GM19324 (cell line): ENCODE data around the gene TRRAP.

Experiments
- ATAC-seq: cut with Tn5 transposase; IDR thresholded peaks from one replicate; pipeline ENCODE4 v1.9.1; 2021; ENCODE audit warnings: mild to moderate bottlenecking, moderate library complexity; ENCODE audit not compliant: unreplicated experiment, low FRiP score

TRRAP gene

DNA sequence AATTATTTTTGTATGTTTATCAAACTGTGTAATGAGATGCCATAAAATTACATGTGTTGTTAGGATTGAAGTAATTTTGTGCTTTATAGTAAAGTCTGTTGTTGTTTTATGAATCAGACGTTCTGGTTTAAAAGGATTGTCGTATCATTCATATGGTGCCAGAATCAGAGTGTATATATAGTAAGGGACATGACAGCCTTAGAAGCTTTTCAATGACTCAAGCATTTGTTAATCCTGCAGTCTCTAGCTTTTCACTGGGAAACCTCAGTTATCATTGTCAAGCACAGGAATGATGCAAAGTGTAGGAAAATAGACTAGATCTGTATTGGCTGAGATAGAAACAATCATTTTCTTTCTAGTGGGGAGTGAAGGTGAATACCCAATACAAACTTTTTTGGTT lies 57.5 kb downstream of the TRRAP start:
- no peak for ATAC-seq

DNA sequence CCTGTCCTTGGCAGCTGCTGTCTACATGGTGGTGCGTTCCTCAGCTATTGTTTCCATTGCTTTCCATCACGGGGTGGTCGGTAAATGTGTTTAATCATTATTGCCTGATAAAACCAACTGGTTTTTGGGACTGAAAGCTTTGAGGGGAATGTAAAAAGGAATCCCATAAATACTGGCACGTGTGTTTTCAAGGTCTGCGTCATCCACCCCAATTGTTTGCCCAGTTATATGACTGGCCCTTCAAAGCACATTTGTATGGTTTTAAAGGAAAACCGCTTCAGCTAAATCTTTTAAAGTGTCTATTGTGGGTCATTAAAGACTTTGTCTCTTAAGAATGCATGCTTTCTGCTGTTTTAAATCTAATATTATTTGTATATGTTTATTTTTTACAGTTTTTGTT lies 65.0 kb downstream of the TRRAP start:
- ATAC-seq, result no peak

DNA sequence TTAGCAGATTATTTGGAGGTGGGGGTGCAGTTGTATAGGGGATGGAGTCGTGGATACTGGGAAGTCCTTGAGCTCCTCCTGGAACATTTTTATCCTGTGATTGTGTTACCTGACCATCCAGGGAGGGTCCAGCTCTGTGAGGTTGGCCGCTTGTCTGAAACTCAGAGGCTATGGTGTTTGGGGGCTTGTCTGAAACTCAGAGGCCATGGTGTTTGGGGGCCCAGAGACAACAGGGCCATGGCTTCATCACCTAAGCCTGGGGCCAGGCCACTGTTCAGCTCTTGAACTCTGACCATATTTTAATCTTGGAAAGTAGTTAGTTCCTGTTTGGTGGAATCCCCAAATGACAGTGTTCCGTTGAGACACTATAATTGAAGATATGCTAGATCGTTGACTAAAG lies 66.1 kb downstream of the TRRAP start:
- ATAC-seq, result no peak

DNA sequence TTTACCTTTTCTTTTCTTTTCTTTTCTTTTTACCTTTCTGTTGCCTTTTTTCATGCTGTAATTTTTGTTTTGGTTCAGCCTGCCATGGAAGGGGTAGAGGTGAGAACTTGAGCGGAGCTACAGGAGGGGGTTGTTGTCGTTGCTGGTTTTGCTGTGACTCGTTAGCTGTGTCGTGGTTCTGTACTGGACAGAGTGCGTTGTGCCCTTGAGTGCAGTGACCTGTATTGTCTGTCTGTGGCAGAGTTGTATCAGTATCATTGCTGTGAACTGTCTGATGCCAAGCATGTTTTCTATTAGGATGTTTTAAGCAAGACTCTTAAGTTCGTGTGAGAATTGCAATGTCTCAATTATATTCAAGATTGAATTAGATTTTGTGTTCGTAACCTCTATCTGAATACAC lies 67.5 kb downstream of the TRRAP start:
- ATAC-seq, result no peak

DNA sequence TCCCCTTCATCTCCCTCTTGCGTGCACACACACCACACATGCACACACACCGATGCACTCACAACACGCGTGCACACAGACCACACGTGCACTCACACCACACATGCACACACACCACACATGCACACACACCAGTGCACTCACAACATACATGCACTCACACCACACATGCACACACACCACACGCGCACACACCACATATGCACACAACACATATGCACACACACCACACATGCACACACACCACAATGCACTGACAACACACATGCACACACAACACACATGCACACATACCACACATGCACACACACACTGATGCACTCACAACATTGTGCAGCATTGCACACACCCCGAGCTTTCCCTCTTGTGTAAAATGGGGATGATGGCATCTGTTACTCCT lies 68.1 kb downstream of the TRRAP start:
- no peak for ATAC-seq

DNA sequence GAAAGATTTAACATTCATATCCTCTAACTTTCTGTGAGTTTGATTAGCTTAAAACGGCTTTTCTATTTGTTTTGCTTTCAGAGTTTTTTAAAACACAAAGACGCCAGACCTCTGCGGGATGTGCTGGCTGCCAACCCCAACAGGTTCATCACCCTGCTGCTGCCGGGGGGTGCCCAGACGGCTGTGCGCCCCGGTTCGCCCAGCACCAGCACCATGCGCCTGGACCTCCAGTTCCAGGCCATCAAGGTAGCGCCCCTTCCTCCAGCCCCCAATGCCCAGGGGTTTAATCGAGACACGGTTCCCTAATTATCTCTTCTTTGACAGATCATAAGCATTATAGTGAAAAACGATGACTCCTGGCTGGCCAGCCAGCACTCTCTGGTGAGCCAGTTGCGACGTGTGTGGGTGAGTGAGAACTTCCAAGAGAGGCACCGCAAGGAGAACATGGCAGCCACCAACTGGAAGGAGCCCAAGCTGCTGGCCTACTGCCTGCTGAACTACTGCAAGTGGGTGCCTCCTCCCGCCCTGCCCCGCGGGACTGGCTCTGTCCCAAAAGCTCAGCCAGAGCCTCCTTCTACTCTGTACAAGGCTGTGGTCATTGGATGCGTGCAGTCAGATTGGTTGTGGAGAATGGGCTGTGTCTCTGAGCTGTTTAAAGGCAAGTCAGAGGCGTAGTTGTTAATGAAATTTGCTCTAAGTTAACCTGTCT lies 71.2 kb downstream of the TRRAP start:
- no peak for ATAC-seq

DNA sequence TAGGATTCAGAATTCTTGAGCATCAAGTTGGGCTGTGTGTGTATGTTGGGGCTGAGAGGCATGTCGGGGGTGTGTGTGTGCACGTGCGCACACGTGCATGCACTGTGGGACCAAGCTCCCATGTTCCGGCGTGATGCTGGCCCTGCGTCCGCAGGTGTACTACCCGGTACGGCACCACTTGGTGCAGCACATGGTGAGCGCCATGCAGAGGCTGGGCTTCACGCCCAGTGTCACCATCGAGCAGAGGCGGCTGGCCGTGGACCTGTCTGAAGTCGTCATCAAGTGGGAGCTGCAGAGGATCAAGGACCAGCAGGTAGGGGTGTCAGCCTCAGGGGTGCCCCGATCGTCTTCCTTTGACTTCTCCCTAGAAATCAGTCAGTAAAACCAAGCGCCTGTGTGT lies 77.7 kb downstream of the TRRAP start:
- no peak for ATAC-seq

DNA sequence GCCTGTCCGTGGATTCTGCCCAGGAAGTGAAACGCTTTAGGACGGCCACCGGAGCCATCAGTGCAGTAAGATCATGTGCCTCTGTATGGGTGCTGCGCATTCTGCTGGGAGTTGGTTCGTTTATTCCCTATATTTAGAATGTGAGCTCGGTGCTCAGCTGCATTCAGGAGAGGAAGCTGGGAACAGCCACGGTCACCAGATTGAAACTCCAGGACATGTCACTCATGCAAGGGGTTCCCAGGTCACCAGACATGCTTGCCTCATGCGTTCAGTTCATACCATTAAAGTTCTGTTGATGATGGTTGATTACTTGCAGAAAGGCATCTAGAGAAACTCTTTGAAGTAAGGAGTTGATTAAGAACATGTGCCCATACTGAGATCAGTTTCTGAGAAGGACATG lies 78.1 kb downstream of the TRRAP start:
- ATAC-seq, result no peak

DNA sequence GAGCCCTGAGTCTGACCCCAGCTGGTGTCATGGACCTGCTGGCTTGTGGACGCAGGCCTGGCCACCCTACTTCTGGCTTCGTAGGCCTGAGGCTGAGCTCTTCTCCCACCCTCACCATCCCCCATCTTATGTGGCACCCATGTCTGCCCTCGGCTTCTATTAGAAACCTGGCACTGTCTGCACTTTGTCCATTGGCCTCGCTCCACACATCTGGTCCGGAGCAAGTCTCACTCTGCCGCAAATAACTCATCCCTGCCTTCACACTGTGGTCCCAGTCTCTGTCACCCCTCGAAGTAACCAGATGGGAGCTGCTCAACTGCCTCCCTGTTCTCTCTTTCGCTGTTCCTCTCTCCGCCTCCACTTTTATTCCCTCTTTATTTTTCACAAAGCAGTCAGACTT lies 78.6 kb downstream of the TRRAP start:
- no peak for ATAC-seq

DNA sequence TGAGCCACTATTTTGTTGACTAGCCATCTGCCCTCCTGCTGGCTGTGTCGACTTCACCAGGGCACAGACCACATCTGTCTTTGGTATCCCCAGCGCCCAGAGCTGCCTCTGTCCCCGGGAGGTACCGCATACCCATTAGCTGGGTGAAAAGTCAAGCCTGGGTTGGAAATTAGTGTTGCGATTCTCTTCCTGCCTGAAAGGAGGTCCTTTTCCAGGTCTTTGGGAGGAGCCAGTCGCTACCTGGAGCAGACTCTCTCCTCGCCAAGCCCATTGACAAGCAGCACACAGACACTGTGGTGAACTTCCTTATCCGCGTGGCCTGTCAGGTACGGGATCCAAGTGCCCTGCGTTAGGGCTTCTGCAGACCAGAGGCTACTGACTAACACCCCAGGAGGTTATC lies 79.4 kb downstream of the TRRAP start:
- ATAC-seq, result no peak

DNA sequence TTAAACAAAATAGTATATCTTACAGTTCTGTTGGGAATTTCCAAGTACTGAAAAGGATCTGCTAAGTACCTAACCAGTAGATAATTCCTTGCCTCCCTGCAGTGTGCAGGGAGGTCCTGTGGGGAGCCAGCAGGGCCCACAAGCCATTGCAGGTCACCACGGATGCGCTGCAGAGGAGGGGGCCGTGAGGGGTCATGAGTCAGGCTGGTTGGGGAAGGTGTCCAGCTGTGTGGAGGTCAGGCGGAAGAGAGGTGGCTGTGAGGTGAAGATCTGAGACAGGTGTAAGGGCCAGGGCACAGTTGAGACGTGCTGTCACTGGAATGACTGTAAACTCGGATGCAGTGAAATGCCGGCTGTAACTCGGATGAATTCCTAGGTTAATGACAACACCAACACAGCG lies 80.6 kb downstream of the TRRAP start:
- ATAC-seq, result no peak

DNA sequence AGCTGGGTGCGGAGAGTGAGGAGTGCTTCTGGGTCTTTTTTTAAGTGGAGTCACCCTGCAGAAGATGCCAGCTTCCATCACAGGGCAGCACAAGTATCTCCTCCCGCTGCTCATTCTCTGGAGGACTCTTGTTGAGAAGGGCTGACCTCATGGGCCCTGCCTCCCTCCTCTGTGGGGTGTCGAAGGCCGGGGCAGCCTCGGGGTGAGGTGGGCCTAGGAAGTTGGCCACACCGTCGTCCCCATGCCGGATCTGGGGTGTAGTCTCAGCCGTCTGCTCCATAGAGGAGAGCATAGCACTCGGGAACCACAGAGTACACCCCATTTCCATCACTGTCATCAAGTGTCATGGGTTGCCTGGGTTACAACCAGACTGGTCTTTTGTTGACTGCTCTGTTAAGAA lies 85.0 kb downstream of the TRRAP start:
- ATAC-seq, result no peak

DNA sequence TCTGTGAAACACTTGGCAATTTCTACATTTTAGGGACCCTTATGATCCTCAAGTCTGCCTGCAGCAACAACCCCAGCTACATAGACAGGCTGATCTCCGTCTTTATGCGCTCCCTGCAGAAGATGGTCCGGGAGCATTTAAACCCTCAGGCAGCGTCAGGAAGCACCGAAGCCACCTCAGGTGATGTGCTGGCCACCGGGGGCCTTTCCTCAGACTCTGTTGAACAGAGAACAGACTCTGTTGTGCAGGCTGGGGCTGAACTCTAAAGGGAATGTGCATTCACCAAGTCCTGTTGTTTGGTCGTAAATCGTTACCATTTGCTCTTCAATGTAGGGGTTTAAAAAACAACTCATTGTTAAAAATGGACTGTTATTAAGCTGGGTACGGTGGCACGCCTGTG lies 86.3 kb downstream of the TRRAP start:
- ATAC-seq, result no peak

DNA sequence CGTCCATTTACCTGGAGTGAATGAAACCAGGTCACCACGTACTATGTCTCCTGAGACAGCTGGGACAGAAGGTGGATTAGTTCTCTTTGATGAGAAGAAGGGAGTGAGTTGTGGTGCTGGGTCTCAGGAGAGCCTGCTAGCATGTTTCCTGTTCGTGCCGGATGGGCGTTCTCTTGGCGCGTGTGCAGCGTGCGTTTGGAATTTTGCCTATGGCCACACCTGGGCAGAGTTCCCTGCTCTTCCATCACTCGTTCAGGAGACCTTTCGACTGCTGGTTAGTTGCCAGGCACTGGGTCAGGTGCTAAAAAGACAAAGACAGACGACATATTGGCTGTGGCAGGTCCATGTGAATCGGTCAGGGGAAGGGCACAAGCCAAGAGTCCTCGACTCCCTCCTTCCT lies 90.3 kb downstream of the TRRAP start:
- no peak for ATAC-seq

DNA sequence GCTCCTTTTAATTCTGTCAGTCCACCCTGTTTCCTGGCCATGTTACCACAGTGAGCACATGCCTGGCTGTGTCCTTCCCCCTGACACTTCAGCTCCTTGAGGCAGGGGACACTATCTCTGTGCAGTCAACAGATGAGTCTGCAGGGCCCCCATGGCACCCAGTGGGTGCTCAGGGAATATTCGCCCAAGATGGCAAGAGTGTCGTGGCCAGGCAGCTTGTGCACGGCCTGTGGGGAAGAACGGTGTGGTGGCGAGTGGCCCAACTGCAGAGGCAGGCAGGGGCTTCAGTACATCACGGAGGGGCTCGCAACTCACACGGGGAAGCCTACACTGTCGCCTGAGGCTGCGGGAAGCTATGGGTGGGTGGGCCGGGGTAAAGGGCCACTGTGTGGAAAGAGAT lies 91.1 kb downstream of the TRRAP start:
- ATAC-seq, result no peak

DNA sequence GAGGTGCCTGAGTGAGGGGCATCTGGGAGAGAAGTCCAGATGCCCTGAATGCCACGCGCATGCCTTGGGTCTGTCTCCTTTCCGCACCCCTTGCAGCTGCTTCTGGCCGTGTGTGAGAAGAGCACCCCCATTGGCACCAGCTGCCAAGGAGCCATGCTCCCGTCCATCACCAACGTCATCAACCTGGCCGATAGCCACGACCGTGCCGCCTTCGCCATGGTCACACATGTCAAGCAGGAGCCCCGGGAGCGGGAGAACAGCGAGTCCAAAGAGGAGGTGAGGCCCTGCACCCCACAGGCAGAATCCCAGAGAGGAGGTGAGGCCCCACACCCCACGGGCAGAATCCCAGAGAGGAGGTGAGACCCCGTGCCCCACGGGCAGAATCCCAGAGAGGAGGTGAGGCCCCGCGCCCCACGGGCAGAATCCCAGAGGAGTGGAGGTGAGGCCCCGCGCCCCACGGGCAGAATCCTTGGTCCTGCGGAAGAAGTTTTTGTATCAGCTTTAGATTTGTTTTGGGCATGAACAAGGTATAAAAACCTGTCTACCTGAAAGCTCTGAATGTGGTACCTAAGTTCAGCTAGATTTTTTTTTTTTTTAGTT lies 91.8 kb downstream of the TRRAP start:
- no peak for ATAC-seq

DNA sequence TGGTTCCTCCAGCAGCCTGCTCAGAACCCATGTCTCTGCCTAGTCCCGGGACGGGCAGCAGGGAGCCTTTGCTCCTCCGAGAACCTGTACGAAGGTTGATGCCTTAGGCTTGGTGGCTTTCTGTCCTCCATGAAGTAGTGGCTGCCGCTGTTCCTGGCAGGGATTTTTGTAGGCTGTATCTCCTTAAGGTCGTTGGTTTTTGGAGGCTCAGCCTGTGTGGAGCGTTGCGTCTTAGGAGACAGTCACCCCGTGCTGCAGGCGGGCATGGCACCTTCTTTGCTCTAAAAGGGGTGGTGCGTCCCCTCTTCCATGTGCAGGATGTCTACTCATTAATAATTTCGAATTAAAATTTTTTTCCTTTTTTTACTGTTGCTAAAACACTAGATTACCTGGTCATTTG lies 92.5 kb downstream of the TRRAP start:
- ATAC-seq, result no peak

DNA sequence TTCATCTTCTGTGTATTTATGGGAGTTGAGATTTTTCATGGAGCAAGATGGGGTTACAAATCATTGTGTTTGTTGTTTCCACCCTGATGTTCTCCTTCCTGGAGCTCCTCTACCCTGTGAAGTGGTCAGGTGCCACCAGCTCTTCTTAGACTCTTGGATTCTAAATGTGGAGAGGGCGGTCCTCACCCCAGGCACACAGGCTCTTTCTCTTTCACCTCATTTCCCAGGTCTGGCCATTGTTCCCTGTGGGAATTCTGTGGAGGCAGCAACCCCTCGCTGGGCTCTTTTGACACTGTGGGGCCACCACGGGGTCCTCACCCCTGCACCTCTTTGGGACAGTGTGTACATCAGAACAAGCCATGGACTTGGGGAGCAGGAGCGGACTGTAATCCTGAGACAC lies 95.9 kb downstream of the TRRAP start:
- no peak for ATAC-seq

DNA sequence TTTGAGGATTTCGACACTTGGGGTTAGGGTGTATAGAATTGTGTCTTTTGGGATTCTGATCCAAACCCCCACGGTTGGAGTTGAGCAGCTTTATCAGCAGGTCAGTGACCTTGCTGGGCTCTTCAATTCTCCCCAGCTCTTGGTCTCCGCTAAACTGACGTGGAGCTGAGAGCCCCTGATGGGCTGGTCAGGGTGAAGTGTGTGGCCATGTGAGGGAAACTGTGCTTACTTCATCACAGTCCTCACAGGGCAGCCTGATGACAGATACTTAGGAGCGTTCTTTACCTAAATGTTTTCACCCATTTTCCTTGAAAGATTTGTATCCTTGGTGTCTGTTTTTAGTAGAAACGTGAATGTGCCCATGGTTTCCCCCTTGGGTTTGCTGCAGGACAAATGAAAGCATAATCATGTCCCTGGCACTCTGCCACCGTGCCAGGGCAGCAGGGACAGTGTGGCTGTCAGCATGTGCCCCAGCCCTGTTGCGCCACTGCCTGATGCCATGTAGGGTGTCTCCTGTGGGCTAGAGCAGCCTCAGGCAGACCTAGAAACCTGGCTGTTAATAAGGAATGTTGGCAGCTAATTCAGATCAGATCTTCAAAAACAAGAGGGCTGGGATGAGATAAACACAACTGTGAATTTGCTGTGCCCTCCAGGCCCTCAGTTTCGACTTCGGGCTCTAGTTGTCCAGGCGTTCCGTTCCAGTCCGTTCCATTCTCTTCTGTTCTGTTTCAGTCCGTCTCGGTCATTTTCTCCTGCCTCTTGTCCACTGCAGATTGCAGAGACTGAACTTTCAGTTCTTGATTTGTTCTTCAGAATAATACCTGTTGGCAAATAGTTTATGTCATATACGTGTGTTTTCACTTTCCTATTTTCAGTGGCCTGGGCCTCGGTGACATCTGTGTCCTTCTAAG lies 96.8 kb downstream of the TRRAP start:
- no peak for ATAC-seq

DNA sequence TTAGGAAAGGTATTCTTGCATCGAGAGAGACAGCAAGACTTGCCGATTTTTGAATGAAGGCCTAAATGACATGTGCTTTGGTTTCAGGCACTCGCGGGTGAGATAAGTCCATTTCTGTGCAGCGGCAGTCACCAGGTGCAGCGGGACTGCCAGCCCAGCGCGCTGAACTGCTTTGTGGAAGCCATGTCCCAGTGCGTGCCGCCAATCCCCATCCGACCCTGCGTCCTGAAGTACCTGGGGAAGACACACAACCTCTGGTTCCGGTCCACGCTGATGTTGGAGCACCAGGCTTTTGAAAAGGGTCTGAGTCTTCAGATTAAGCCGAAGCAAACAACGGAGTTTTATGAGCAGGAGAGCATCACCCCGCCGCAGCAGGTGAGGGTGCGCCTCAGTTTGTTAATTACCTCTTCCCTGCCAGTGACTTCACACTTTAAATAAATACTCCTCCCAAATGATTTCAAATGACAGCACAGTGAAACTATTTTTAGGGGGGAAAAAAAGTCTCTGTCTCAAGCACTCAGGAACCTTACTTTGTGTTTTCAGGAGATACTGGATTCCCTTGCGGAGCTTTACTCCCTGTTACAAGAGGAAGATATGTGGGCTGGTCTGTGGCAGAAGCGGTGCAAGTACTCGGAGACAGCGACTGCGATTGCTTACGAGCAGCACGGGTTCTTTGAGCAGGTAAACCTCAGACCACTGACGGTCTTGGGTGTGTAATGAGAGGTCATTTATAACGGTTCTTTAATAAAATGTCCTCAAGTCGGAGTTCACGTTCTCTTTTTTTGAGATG lies 98.3 kb downstream of the TRRAP start:
- no peak for ATAC-seq

DNA sequence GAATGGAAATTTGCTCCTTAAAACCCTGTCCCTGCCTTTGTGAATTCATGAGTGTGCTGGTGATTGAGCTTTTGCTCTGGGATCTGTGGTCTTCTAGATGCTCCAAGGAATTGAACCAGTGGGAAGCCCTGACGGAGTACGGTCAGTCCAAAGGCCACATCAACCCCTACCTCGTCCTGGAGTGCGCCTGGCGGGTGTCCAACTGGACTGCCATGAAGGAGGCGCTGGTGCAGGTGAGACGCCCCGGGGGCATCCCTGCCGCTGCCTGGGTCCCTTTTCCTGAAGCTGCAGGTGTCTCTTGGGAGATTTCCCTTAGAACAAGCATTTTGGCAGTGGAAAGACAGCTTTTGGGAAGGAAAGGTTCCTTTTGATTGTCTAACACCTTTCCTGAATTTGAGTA lies 100.3 kb downstream of the TRRAP start:
- no peak for ATAC-seq
